Body of pancreas (tissue), 4 donors: ENCODE measurements around the gene SERPINB6.
"Not testable (repeated sequence)": the region's sequence is repeated elsewhere in the genome, so short reads cannot be mapped to it uniquely, and the experiment has no call there.

Source experiments
- POLR2A ChIP-seq, 3 donors: fragments of 450-650 bp; IDR thresholded peaks; one replicate each; pipeline ENCODE4 v1.6.1; 2016; ENCODE audit warnings: antibody characterized with exemption in 3 of 3, mild to moderate bottlenecking in 2 of 3
- TF ChIP-seq, protein P1 (sequence below), 7 experiments: fragments of 450-650 bp in 4 of 7; fragments of 200-600 bp in 3 of 7; sonication (generic) in 3 of 7; IDR thresholded peaks; one replicate each; pipeline ENCODE4 v1.5.1; 2016 to 2019; ENCODE audit warnings: antibody characterized with exemption in 7 of 7

DNA sequence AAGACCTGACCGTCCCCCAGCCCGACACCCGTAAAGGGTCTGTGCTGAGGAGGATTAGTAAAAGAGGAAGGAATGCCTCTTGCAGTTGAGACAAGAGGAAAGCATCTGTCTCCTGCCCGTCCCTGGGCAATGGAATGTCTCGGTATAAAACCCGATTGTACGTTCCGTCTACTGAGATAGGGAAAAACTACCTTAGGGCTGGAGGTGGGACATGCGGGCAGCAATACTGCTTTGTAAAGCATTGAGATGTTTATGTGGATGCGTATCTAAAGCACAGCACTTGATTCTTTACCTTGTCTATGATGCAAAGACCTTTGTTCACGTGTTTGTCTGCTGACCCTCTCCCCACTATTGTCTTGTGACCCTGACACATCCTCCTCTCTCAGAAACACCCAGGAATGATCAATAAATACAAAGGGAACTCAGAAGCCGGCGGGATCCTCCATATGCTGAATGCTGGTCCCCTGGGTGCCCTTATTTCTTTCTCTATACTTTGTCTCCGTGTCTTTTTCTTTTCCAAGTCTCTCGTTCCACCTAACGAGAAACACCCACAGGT, 62.2 kb downstream of the SERPINB6 start:
- TF ChIP-seq, protein P1, sequence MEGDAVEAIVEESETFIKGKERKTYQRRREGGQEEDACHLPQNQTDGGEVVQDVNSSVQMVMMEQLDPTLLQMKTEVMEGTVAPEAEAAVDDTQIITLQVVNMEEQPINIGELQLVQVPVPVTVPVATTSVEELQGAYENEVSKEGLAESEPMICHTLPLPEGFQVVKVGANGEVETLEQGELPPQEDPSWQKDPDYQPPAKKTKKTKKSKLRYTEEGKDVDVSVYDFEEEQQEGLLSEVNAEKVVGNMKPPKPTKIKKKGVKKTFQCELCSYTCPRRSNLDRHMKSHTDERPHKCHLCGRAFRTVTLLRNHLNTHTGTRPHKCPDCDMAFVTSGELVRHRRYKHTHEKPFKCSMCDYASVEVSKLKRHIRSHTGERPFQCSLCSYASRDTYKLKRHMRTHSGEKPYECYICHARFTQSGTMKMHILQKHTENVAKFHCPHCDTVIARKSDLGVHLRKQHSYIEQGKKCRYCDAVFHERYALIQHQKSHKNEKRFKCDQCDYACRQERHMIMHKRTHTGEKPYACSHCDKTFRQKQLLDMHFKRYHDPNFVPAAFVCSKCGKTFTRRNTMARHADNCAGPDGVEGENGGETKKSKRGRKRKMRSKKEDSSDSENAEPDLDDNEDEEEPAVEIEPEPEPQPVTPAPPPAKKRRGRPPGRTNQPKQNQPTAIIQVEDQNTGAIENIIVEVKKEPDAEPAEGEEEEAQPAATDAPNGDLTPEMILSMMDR (IDR thresholded peaks at IDR 0.05), result not testable (repeated sequence)
- TF ChIP-seq POLR2A (IDR thresholded peaks at IDR 0.05), result not testable (repeated sequence)
